NCI-H2227 (cell line): ENCODE data around the gene CAPN1.
"Not testable (repeated sequence)": the region's sequence is repeated elsewhere in the genome, so short reads cannot be mapped to it uniquely, and the experiment has no call there.

Experiments used
- DNase-seq: peaks from one replicate; lab custom pipeline; 2025; ENCODE audit not compliant: unreplicated experiment; lab: John Stamatoyannopoulos, UW

CAPN1 gene

GRCh38 chr11:65159012-65159411, 22.7 kb upstream of the CAPN1 start:
- DNase-seq: no peak

GRCh38 chr11:65160643-65161042, 21.1 kb upstream of the CAPN1 start:
- DNase-seq: no peak

- no peak for DNase-seq
Measured at GRCh38 chr11:65163684-65164083, 18.0 kb upstream of the CAPN1 start.

GRCh38 chr11:65165410-65166317, 16.1 kb upstream of the CAPN1 start:
- no peak for DNase-seq

GRCh38 chr11:65166893-65167292, 14.8 kb upstream of the CAPN1 start:
- no peak for DNase-seq

GRCh38 chr11:65167656-65168055, 14.1 kb upstream of the CAPN1 start:
- no peak for DNase-seq

GRCh38 chr11:65169164-65169641, 12.5 kb upstream of the CAPN1 start:
- DNase-seq: no peak

GRCh38 chr11:65170058-65170534, 11.6 kb upstream of the CAPN1 start, which contains the start of gene SPDYC:
TSS of gene SPDYC (plus strand) at chr11:65170233. CDS start at chr11:65171358, 1,125 bp downstream.
- DNase-seq: no peak

GRCh38 chr11:65172600-65172999, 9.1 kb upstream of the CAPN1 start:
- DNase-seq: no peak

GRCh38 chr11:65174571-65175010, 7.1 kb upstream of the CAPN1 start:
- not testable (repeated sequence) for DNase-seq

GRCh38 chr11:65180877-65181568, 705 bp upstream of the CAPN1 start:
- peak; percentile 89 for DNase-seq

- peak; percentile 51 for DNase-seq
Measured at GRCh38 chr11:65182258-65183170, 786 bp downstream of the CAPN1 start.

- no peak for DNase-seq
Measured at GRCh38 chr11:65183201-65183891, 1.6 kb downstream of the CAPN1 start.

GRCh38 chr11:65184146-65184545, 2.4 kb downstream of the CAPN1 start:
- DNase-seq: no peak

GRCh38 chr11:65185171-65185570, 3.4 kb downstream of the CAPN1 start:
- no peak for DNase-seq

- no peak for DNase-seq
Measured at GRCh38 chr11:65185869-65186341, 4.2 kb downstream of the CAPN1 start.

GRCh38 chr11:65186701-65187100, 5.0 kb downstream of the CAPN1 start:
- DNase-seq: no peak

- no peak for DNase-seq
Measured at GRCh38 chr11:65187146-65187675, 5.5 kb downstream of the CAPN1 start.

- no peak for DNase-seq
Measured at GRCh38 chr11:65187971-65188461, 6.3 kb downstream of the CAPN1 start.

- DNase-seq: no peak
Measured at GRCh38 chr11:65188486-65188885, 6.8 kb downstream of the CAPN1 start.
